ENCODE results near the gene HOXC4.

GRCh38 chr12:54011665-54012532, 41.7 kb upstream of the HOXC4 start:
- TF ChIP-seq REST (tag by site-specific recombination; IDR thresholded peaks at IDR 0.05) (no peak), CTCF (tag by site-specific recombination; IDR thresholded peaks at IDR 0.05) (no peak), ZNF449 (tag by site-specific recombination; IDR thresholded peaks at IDR 0.05) (no peak), ZBTB8A (tag by site-specific recombination; IDR thresholded peaks at IDR 0.05) (no peak), ZNF146 (tag by site-specific recombination; IDR thresholded peaks at IDR 0.05) (no peak), ZNF23 (tag by site-specific recombination; IDR thresholded peaks at IDR 0.05; ENCODE audit: borderline replicate concordance) (no peak), ZNF560 (tag by site-specific recombination; IDR thresholded peaks at IDR 0.05; ENCODE audit: borderline replicate concordance) (no peak), ZNF692 (tag by site-specific recombination; IDR thresholded peaks at IDR 0.05) (no peak), ZNF670 (tag by site-specific recombination; IDR thresholded peaks at IDR 0.05; ENCODE audit: low read depth) (no peak), ZFP3 (tag by site-specific recombination; IDR thresholded peaks at IDR 0.05; ENCODE audit: low read depth) (no peak), ZBTB44 (tag by site-specific recombination; IDR thresholded peaks at IDR 0.05) (no peak), ZSCAN30 (tag by site-specific recombination; IDR thresholded peaks at IDR 0.05) (no peak), SP2 (tag by site-specific recombination; IDR thresholded peaks at IDR 0.05) (no peak)

Measured in HEK293 (cell line).